Femur (tissue), 1 donor: Measurements from ENCODE around the gene FAM174A.
A peak's percentile ranks its signal among the peaks of the same experiment; 100 is the strongest.

ENCODE experiments used
- DNase-seq: peaks from one replicate; pipeline ENCODE4 v3.0.0-alpha.2; 2017

The FAM174A gene

GRCh38 chr5:100535060-100536005, at the start of gene FAM174A:
FAM174A (plus strand) TSS chr5:100535374; CDS start chr5:100535531, 157 bp downstream.
- DNase-seq, result peak; percentile 98

- DNase-seq, result no peak
Observed at GRCh38 chr5:100493996-100494395, 41.2 kb upstream of the FAM174A start.

- no peak for DNase-seq
Observed at GRCh38 chr5:100496296-100496695, 38.9 kb upstream of the FAM174A start.

GRCh38 chr5:100502684-100503083, 32.5 kb upstream of the FAM174A start:
- no peak for DNase-seq

- DNase-seq, result no peak
Observed at GRCh38 chr5:100505984-100506670, 29.0 kb upstream of the FAM174A start.

DNA sequence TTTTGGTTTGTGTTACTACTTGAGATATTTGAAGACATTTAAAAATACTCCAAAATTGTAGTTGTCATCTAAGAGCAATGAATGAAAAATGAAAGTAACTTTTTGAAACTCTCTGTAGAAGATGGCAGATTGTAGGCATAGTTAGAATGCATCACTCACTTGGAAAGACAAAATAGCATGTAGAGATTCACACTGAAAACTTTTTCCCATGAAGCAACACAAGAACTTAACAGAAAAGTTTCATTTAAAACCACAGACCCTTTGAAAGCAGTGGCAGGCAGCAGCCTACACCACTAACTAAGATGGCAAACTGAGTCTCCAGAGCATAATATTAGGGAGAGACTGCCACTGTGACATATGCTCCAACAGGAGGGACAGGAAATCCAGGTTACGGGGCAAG, 18.9 kb upstream of the FAM174A start:
- DNase-seq, result no peak

DNA sequence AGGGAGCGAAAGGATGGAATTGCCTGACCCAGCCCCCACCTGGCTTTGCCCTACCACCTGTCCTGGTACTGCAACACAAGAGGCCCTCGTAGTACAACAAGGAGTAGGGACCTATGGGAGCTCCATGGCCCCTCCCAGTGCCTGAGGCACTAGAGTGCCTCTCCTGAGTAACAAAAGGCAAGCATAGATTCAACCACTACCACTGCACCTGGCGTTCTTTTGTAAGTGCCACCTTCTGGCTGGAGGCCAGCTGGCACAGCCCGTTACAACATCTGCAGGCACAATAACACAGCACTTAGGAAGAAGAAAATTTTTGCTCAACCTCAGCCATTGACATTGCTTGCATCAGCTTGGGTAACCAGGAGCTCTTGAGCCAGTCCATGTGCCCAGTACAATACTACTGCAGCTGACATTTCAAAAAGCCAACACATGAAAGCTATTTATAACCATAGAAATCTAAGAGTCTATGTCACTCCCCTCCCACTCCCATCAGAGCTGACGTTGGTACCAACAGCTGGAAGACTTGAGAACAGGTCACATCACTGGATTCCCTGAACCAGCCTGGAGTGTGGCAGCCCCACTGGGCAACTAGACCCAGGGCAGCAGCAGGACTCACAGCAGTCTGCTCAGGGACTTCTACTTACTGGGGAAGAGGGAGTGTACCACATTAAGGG, 17.7 kb upstream of the FAM174A start:
- no peak for DNase-seq

DNA sequence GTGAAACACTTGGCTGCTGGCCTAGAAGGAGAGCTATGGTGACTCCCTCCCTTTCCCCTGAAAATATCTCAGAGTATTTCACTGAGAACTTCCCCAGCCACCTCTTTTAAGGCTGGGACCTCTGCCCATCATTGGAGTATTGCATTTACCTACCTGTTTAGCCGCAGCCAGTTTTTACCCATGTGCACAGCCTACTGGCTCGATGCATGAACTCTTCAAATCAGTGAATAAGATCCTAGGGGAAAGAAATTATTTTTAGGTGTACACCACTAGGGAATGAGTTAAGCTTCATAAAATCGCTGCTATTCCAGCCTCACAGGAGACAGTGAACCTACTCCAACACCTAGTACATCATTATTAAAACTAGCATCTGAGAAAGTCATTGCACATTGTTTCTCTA, 16.8 kb upstream of the FAM174A start:
- DNase-seq, result no peak

- no peak for DNase-seq
Observed at GRCh38 chr5:100519075-100519474, 16.1 kb upstream of the FAM174A start.

- DNase-seq, result no peak
Observed at GRCh38 chr5:100520348-100520747, 14.8 kb upstream of the FAM174A start.

GRCh38 chr5:100537946-100538345, 2.8 kb downstream of the FAM174A start:
- DNase-seq, result no peak

- DNase-seq, result no peak
Observed at GRCh38 chr5:100539519-100539918, 4.3 kb downstream of the FAM174A start.

DNA sequence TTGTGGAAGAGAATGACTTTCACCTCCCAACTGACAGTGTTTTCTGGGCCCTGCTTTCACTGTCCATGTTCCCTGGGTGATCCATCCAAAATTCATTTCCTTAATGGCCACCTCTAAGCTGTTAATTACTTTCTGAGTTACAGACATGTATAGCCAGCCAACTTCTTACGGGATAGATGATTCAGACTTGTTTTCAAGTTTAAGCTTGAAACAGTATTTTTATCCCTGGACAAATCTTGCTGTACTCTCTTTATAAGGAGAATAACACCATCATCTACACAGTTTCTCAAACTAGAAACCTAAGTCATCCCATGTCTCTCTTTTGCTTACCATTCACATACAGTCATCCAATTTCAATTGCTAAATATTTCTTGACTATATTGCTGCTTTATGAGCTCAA, 6.9 kb downstream of the FAM174A start:
- DNase-seq, result no peak

- DNase-seq, result no peak
Observed at GRCh38 chr5:100546001-100546400, 10.8 kb downstream of the FAM174A start.

DNA sequence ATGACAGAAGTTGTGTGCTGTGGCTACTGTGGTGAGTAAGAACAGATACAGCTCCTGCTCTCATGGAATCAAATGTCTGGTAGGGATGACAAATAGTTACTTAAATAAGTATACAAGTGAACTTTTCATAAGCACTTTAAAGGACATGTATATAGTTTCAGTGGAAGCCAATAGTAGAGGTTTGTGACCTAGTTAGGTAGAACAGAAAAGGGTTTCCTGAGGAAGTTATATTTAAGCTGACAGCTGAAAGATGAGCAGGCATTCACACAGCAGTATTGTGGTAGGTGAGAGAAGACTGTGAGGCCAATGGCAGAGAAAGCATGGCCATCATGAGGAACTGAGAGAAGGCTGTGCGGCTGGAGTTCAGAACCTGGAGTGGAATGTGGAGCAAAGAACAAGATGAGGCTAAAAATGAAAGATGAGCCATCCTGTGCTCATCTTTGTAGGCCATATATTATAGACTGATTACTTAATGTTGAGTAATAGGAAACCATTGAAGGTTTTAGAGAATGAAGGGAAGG, 15.4 kb downstream of the FAM174A start:
- DNase-seq, result no peak

GRCh38 chr5:100551183-100551582, 16.0 kb downstream of the FAM174A start:
- no peak for DNase-seq

DNA sequence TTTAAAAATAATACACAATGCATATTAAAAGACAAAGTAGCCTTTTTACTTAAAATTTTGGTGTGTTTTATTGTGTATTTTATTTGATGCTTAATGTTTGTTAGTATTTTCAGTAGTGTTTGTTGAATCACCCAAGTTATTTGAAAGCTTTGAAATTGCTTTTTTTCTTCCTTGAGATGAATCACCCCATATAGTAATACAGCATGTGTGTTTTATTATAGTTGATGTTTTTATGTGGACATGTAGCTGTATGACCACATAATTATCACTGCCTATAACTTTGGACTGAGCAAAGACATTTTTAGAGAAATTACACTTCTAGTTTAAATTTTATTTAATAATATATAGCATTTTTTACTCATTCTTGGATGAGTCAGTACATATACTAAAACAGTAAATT, 18.0 kb downstream of the FAM174A start:
- no peak for DNase-seq

DNA sequence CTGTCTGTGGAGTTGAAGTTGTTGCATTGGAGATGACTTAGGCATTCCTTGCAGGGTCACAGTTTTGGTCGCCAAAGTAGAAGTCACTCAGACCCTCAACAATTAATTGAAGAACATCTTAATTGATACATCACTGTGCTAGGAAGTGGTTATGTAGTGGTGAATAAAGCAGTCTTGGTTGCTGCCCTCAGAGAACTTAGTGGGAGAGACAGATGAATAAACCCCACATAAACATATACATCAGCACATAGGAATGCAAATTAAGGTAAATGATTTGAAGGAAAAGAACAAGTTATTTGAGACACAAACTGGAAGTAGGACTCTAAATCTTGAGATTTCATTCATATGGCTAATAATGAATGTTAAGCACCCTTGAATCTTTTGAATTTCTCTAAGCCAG, 25.7 kb downstream of the FAM174A start:
- DNase-seq, result no peak

- DNase-seq, result no peak
Observed at GRCh38 chr5:100562821-100563220, 27.6 kb downstream of the FAM174A start.

DNA sequence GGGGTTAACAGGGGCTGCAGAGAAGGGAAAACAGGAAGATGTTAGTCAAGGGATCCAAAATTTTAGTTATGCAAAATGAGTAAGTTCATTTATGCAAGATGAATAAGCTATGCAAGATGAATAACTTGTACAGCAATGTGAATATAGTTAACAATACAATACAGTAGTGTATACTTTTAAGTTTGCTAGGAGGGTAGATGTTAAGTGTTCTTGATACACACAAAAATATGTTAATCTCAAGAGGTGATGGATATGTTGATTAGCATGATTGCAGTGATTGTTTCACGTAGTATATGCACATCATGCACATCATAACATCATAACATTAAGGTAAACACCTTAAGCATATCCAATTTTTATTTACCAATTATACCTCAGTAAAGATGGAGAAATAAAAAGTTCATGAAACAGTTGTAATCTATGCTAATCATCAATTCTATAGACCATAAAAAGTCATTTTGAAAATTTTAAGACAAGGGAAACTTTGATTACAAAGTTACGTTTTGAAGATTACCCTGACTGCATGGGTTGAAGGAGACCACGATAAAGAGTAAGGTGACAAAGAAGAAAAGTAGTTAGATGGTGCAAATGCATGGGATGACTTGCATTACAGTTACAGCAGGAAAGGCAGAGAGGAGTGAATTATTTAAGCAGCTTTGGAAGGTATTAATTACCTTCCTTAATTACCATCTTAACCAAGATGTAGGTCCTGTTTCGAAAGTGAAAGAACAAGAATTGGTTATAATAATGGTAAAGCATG, 31.4 kb downstream of the FAM174A start:
- DNase-seq, result no peak

DNA sequence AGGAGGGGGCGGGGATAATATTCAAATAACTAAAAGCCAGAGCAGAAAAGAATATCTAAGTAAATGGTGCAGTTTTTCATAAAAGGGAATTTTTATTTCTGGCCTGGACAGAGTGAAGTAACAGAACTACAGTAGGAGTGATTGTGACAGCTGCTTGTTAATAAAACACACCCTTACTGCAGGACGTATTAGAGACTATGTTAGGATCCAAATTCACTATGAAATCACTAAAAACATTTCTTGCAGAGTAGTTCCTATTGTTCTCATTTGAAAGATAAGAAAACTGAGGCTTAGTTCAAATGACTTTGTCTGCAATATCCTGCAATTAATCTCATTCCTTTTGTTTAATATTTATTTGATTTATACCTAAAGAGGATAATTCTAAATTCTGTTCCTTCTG, 39.5 kb downstream of the FAM174A start:
- no peak for DNase-seq

- DNase-seq, result no peak
Observed at GRCh38 chr5:100575815-100576214, 40.6 kb downstream of the FAM174A start.
